Natural killer cell (primary cell): Measurements from ENCODE around the gene TRIM62. TPM values are rescaled to one million over a fixed set of nuclear protein-coding genes. Genes with fewer than 3 reads are reported as not detected.

Experiments
- ATAC-seq, 3 donors: fragments of 150-1000 bp in 2 of 3; fragments of 200-7000 bp in 1 of 3; cut with Tn5 transposase; 1 replicate in 1 of 3; 2 replicates in 2 of 3; pipeline ENCODE4 v1.10.0; 2021; ENCODE audit warnings: mild to moderate bottlenecking in 2 of 3, moderate library complexity in 2 of 3
- DNase-seq, 2 donors: peaks; one replicate each; pipeline versions ENCODE4 v3.0.0 to v3.0.0-alpha.2; 2013 to 2021; ENCODE audit warnings: mixed read lengths in 1 of 2
- H3K27ac ChIP-seq: one replicate; pipeline ENCODE4 v1.5.1; 2013; ENCODE audit warnings: mild to moderate bottlenecking, low read length
- H3K27me3 ChIP-seq: one replicate; pipeline ENCODE4 v1.6.1; 2013; ENCODE audit warnings: low read length; ENCODE audit not compliant: control insufficient read depth, insufficient read depth
- H3K36me3 ChIP-seq: one replicate; pipeline ENCODE4 v1.6.1; 2013; ENCODE audit warnings: low read length; ENCODE audit not compliant: control insufficient read depth, insufficient read depth
- H3K4me1 ChIP-seq: one replicate; pipeline ENCODE4 v1.6.1; 2013; ENCODE audit warnings: low read length; ENCODE audit not compliant: control insufficient read depth, insufficient read depth
- H3K4me3 ChIP-seq: one replicate; pipeline ENCODE4 v1.5.1; 2013; ENCODE audit warnings: low read length
- H3K9me3 ChIP-seq: one replicate; pipeline ENCODE4 v1.6.1; 2013; ENCODE audit warnings: low read length; ENCODE audit not compliant: control insufficient read depth, insufficient read depth
- H3K27ac Mint-ChIP-seq, 2 donors: one replicate each; pipeline ENCODE4 v1.8.0; 2022; ENCODE audit warnings: mild to moderate bottlenecking in 2 of 2, mixed read lengths in 2 of 2, moderate library complexity in 1 of 2
- H3K27me3 Mint-ChIP-seq, 2 donors: one replicate each; pipeline ENCODE4 v1.8.0; 2022; ENCODE audit warnings: low read depth in 2 of 2, mixed read lengths in 2 of 2
- H3K36me3 Mint-ChIP-seq: one replicate; pipeline ENCODE4 v1.8.0; 2022; ENCODE audit warnings: mixed read lengths
- H3K4me1 Mint-ChIP-seq, 2 donors: one replicate each; pipeline ENCODE4 v1.8.0; 2022; ENCODE audit warnings: mixed read lengths in 2 of 2
- H3K4me3 Mint-ChIP-seq: one replicate; pipeline ENCODE4 v1.8.0; 2022; ENCODE audit warnings: mild to moderate bottlenecking, moderate library complexity, mixed read lengths
- H3K9me3 Mint-ChIP-seq, 2 donors: one replicate each; pipeline ENCODE4 v1.8.0; 2022; ENCODE audit warnings: mixed read lengths in 2 of 2
- CTCF ChIP-seq: fragments of 200-600 bp; IDR thresholded peaks from one replicate; pipeline ENCODE4 v1.8.0; 2022; ENCODE audit warnings: antibody characterized with exemption
- WGBS: methylation state at CpG from one replicate; pipeline ENCODE4 v1.1.7; 2013; ENCODE audit warnings: missing lambda C conversion rate; ENCODE audit not compliant: insufficient coverage; 5-methylcytosine and 5-hydroxymethylcytosine counted together
- intact Hi-C: fragments of 100-400 bp; cut with micrococcal nuclease; formaldehyde crosslinking; loops from one replicate; pipeline ENCODE4 v1.14.2; 2022
- total RNA-seq, 4 donors: library from RNA; stranded (reverse); fragments of 120-200 nt in 1 of 4; gene quantifications; one replicate each; pipeline versions ENCODE4 v1.2.3 to v1.2.4, GENCODE V29; 2013 to 2022

The TRIM62 gene
- total RNA-seq, 3 donors from 2014 or later (not counting 1 experiment from before 2014, with no cell fraction given), result 18.2 to 35.4 (median 23.2) TPM

DNA sequence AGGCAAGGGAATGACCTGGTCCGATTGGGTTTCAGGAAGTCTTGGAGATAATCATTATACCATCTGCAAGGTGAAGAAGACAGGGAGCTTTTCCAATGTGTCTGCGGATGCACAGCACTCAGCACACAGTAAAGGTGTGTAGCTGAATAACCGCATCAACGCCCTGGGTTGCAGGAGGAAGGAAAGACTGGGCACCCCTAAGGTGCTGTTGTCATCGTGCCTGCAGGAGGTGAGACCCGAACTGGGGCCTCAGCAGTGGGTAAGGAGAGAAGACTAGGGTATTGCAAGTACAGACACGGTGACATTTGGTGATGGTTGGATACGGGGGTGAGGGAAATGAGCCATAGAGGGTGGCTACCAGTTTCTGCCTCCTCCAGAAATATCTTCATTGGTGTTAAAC is 1.1 kb upstream of the TRIM62 start:
- DNase-seq (peak; percentile 24 to 25), ATAC-seq (peak in 2 of 3 donors; percentile 6 to 23)
- Mint-ChIP-seq H3K4me1 (peaks cover 27 to 48% of the 10 kb centered on the region in 2 donors), H3K27ac (peak overlapping the region; percentile 11 to 50), H3K36me3 (no peaks in the 10 kb centered on the region), H3K27me3 (peaks cover 17 to 22% of the 10 kb centered on the region in 2 donors), H3K9me3 (no peaks in the 10 kb centered on the region), H3K4me3 (peak overlapping the region; percentile 91)
- H3K27me3 ChIP-seq, result peaks cover 2% of the 10 kb centered on the region
- H3K4me1 ChIP-seq, result peaks cover 23% of the 10 kb centered on the region
- no peak overlapping the region for H3K27ac ChIP-seq
- no peaks in the 10 kb centered on the region for H3K36me3 ChIP-seq
- no peak overlapping the region for H3K4me3 ChIP-seq
- intact Hi-C loops, result loop anchor here (2.0 kb wide), 1 partner anchor 56 kb away; no protein-coding TSS in a partner anchor
- WGBS, result 45% methylated on average over 8 of the region's 8 CpGs
- no peak for TF ChIP-seq CTCF
- no peaks in the 10 kb centered on the region for H3K9me3 ChIP-seq

GRCh38 chr1:33182401-33182841 is 578 bp upstream of the TRIM62 start:
- Mint-ChIP-seq H3K27me3 (peaks cover 17 to 22% of the 10 kb centered on the region in 2 donors), H3K4me1 (peaks cover 27 to 48% of the 10 kb centered on the region in 2 donors), H3K9me3 (no peaks in the 10 kb centered on the region), H3K36me3 (no peaks in the 10 kb centered on the region), H3K27ac (peak overlapping the region; percentile 11 to 50), H3K4me3 (peak overlapping the region; percentile 91)
- peak in 1 of 2 donors; percentile 29 for DNase-seq
- no peaks in the 10 kb centered on the region for H3K36me3 ChIP-seq
- peaks cover 23% of the 10 kb centered on the region for H3K4me1 ChIP-seq
- H3K9me3 ChIP-seq, result no peaks in the 10 kb centered on the region
- ATAC-seq, result no peak
- no peak for TF ChIP-seq CTCF
- H3K27me3 ChIP-seq, result peaks cover 2% of the 10 kb centered on the region
- peak overlapping the region; percentile 82 for H3K4me3 ChIP-seq
- intact Hi-C loops, result loop anchor here (2.0 kb wide), 1 partner anchor 56 kb away; no protein-coding TSS in a partner anchor
- 35% methylated on average over 5 of the region's 5 CpGs for WGBS
- H3K27ac ChIP-seq, result no peak overlapping the region

DNA sequence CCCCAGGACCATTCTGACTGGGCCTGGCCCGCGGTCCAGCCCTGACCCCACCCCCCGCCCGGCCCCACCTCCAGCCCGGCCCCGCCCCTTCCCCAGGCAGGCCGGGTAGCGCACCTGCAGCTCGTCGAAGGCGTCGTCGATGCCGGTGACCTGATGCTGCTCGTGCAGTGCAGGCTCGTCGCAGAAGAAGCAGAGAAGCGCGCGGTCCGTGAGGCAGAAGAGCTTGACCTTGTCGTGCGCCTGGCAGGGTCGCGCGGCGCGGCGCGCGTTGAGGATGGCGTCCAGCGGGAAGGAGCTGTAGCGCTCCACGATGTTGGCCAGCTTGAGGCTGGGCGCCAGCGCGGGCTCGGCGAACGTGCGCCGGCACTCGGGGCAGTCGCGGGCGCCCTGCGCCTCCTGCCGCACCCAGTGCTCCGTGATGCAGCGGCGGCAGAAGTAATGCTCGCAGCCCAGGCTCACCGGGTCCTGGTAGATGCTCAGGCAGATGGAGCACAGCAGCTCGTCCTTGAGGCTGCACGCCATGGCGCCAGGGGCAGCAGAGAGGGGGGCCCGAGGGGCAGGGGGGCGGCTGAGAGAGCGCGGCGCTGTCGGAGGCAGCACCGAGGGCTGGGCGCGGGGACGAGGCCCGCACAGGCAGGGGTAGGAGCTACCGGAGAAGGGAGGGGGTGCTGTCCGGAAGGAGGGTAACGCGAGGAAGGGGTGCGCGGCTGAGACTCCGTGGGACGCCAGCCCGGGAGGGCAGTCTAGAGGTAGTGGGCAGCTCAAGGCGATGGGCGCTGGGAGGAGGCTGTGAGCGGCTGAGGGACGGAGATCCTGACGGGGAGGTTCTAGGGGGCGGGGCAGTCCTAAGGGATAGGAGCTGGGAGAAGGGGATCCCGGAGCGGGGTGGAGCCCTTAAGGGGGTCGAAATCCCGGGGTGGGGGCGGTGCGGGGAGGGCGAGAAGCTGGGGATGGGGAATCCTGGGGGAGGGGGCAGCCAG is 642 bp downstream of the TRIM62 start:
- no peak for TF ChIP-seq CTCF
- peaks cover 15 to 22% of the 10 kb centered on the region in 2 donors for H3K27me3 Mint-ChIP-seq
- Histone ChIP-seq H3K36me3 (no peaks in the 10 kb centered on the region), H3K27ac (no peak overlapping the region), H3K9me3 (no peaks in the 10 kb centered on the region), H3K4me1 (peaks cover 23% of the 10 kb centered on the region), H3K4me3 (peak overlapping the region; percentile 82), H3K27me3 (peaks cover 1% of the 10 kb centered on the region)
- peaks cover 27 to 48% of the 10 kb centered on the region in 2 donors for H3K4me1 Mint-ChIP-seq
- peak overlapping the region; percentile 45 to 79 for H3K27ac Mint-ChIP-seq
- ATAC-seq (peak; percentile 76 to 91 (median 84)), DNase-seq (peak; percentile 27 to 90)
- H3K4me3 Mint-ChIP-seq, result peak overlapping the region; percentile 91
- no peaks in the 10 kb centered on the region for H3K36me3 Mint-ChIP-seq
- intact Hi-C loops, result no loop called here
- WGBS, result under 1% methylated on average over 90 of the region's 90 CpGs
- H3K9me3 Mint-ChIP-seq, result no peaks in the 10 kb centered on the region
